MM.1S (cell line): Measurements from ENCODE around the gene RGS12.

Experiments used
- DNase-seq: peaks from one replicate; pipeline ENCODE4 v3.0.0-alpha.2; 2015
- H2AFZ ChIP-seq: fragments of 300-600 bp; sonication (generic); 2 replicates; pipeline ENCODE4 v1.6.0; 2016; ENCODE audit warnings: antibody characterized with exemption, low read length
- H3F3A ChIP-seq: fragments of 300-600 bp; sonication (generic); 2 replicates; pipeline ENCODE4 v1.6.1; 2016; ENCODE audit warnings: mild to moderate bottlenecking, antibody characterized with exemption, low read length, moderate library complexity, mixed read lengths; ENCODE audit not compliant: insufficient read depth
- H3K27ac ChIP-seq: fragments of 300-600 bp; sonication (generic); 2 replicates; pipeline ENCODE4 v1.5.1; 2016; ENCODE audit warnings: mild to moderate bottlenecking, low read length
- H3K27me3 ChIP-seq: fragments of 300-600 bp; sonication (generic); replicated peaks from 2 replicates; pipeline ENCODE4 v1.6.0; 2016; ENCODE audit warnings: low read length; ENCODE audit not compliant: insufficient read depth
- H3K36me3 ChIP-seq: fragments of 300-600 bp; sonication (generic); replicated peaks from 2 replicates; pipeline ENCODE4 v1.6.1; 2016; ENCODE audit warnings: mild to moderate bottlenecking, low read length, mixed read lengths; ENCODE audit not compliant: insufficient read depth
- H3K4me1 ChIP-seq: fragments of 300-600 bp; sonication (generic); 2 replicates; pipeline ENCODE4 v1.6.1; 2016; ENCODE audit warnings: low read length, mixed read lengths
- H3K4me2 ChIP-seq: fragments of 300-600 bp; sonication (generic); 2 replicates; pipeline ENCODE4 v1.6.0; 2016; ENCODE audit warnings: low read depth, low read length
- H3K4me3 ChIP-seq: fragments of 300-600 bp; sonication (generic); 2 replicates; pipeline ENCODE4 v1.5.1; 2016; ENCODE audit warnings: low read length, mixed read lengths
- H3K79me2 ChIP-seq: fragments of 300-600 bp; sonication (generic); 2 replicates; pipeline ENCODE4 v1.6.1; 2016; ENCODE audit warnings: mixed run types, low read length, mixed read lengths
- H3K9ac ChIP-seq: fragments of 300-600 bp; sonication (generic); 2 replicates; pipeline ENCODE4 v1.6.1; 2016; ENCODE audit warnings: low read length, mixed read lengths
- H3K9me2 ChIP-seq: fragments of 300-600 bp; sonication (generic); replicated peaks from 2 replicates; pipeline ENCODE4 v1.6.1; 2016; ENCODE audit warnings: mild to moderate bottlenecking, low read length, mixed read lengths; ENCODE audit not compliant: insufficient read depth
- H3K9me3 ChIP-seq: fragments of 300-600 bp; sonication (generic); replicated peaks from 2 replicates; pipeline ENCODE4 v1.6.1; 2016; ENCODE audit warnings: mild to moderate bottlenecking, low read length, mixed read lengths; ENCODE audit not compliant: insufficient read depth
- H4K20me1 ChIP-seq: fragments of 300-600 bp; sonication (generic); 2 replicates; pipeline ENCODE4 v1.6.1; 2016; ENCODE audit warnings: mild to moderate bottlenecking, low read length, moderate library complexity, mixed read lengths; ENCODE audit not compliant: insufficient read depth
- CTCF ChIP-seq: fragments of 300-600 bp; sonication (generic); IDR thresholded peaks from 2 replicates; pipeline ENCODE4 v1.5.1; 2016; ENCODE audit warnings: antibody characterized with exemption, low read length, mixed read lengths
- EZH2 ChIP-seq: fragments of 300-600 bp; sonication (generic); optimal IDR thresholded peaks from 2 replicates; pipeline ENCODE3; 2017; ENCODE audit warnings: low read depth, mild to moderate bottlenecking, antibody characterized with exemption, low read length, mixed read lengths
- EZH2phosphoT487 ChIP-seq: fragments of 300-600 bp; sonication (generic); IDR thresholded peaks from 2 replicates; pipeline ENCODE4 v1.6.1; 2018; ENCODE audit warnings: antibody characterized with exemption, low read length

Gene RGS12

GRCh38 chr4:3263053-3263875, 29.6 kb upstream of the RGS12 start:
- H3K9ac ChIP-seq: no peak overlapping the region
- H3K4me1 ChIP-seq: no peaks in the 10 kb centered on the region
- H3K4me3 ChIP-seq: no peak overlapping the region
- DNase-seq: no peak
- H3K27me3 ChIP-seq: peaks cover 59% of the 10 kb centered on the region
- no peaks in the 10 kb centered on the region for H3K79me2 ChIP-seq
- H3K9me2 ChIP-seq: no peaks in the 10 kb centered on the region
- H2AFZ ChIP-seq: no peak overlapping the region
- no peaks in the 10 kb centered on the region for H3K36me3 ChIP-seq
- no peak for TF ChIP-seq EZH2
- no peak for TF ChIP-seq EZH2phosphoT487
- no peak for TF ChIP-seq CTCF
- H3K27ac ChIP-seq: no peak overlapping the region
- no peaks in the 10 kb centered on the region for H3K9me3 ChIP-seq
- no peaks in the 10 kb centered on the region for H4K20me1 ChIP-seq
- H3K4me2 ChIP-seq: no peak overlapping the region
- H3F3A ChIP-seq: no peaks in the 10 kb centered on the region

- no peak overlapping the region for H3K4me3 ChIP-seq
- H3K4me1 ChIP-seq: no peaks in the 10 kb centered on the region
- no peak overlapping the region for H2AFZ ChIP-seq
- no peaks in the 10 kb centered on the region for H3K9me3 ChIP-seq
- H4K20me1 ChIP-seq: no peaks in the 10 kb centered on the region
- H3F3A ChIP-seq: no peaks in the 10 kb centered on the region
- H3K79me2 ChIP-seq: no peaks in the 10 kb centered on the region
- H3K9ac ChIP-seq: no peak overlapping the region
- H3K27me3 ChIP-seq: peaks cover 56% of the 10 kb centered on the region
- no peaks in the 10 kb centered on the region for H3K9me2 ChIP-seq
- no peak overlapping the region for H3K4me2 ChIP-seq
- H3K27ac ChIP-seq: no peak overlapping the region
- DNase-seq: no peak
- no peaks in the 10 kb centered on the region for H3K36me3 ChIP-seq
- TF ChIP-seq EZH2phosphoT487: no peak
- TF ChIP-seq CTCF: no peak
- no peak for TF ChIP-seq EZH2
Observed at GRCh38 chr4:3263876-3264193, 29.0 kb upstream of the RGS12 start.

DNA sequence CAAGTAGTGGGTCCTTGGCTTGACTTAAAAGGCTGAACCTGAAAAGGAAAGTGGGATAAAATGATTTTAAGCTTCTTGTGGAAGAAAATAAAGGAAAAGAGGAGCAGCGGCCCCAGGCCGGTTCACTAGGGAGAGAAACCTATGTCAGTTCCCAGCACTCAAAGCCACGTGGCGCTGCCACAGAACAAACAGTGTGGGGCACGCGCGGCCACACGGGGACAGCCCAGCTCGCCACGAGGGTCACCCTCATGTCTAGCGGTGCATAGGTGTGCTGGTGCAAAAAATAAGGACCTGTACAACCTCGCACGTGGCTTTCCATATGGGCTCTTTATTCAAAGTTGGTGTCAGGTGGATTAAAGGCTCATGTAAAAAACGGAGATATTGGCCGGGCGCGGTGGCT, 26.7 kb upstream of the RGS12 start:
- Histone ChIP-seq H3K4me1 (no peaks in the 10 kb centered on the region), H3K27ac (no peak overlapping the region), H3K4me2 (no peak overlapping the region), H3K36me3 (no peaks in the 10 kb centered on the region), H3K9me3 (no peaks in the 10 kb centered on the region), H3K9me2 (no peaks in the 10 kb centered on the region), H3F3A (no peaks in the 10 kb centered on the region), H3K79me2 (no peaks in the 10 kb centered on the region), H4K20me1 (no peaks in the 10 kb centered on the region), H3K9ac (no peak overlapping the region), H2AFZ (no peak overlapping the region), H3K4me3 (no peak overlapping the region), H3K27me3 (peaks cover 66% of the 10 kb centered on the region)
- TF ChIP-seq EZH2 (no peak), EZH2phosphoT487 (no peak), CTCF (no peak)
- no peak for DNase-seq
